Brain microvascular endothelial cell (primary cell): ENCODE measurements around the gene NCAM2.

ENCODE experiments used
- DNase-seq: peaks from one replicate; pipeline ENCODE4 v3.0.0-alpha.2; 2020
- H3K27ac ChIP-seq: fragments of 250-450 bp; sonication (Bioruptor Pico); 2 replicates; pipeline ENCODE4 v1.5.1; 2020; ENCODE audit warnings: mild to moderate bottlenecking, moderate library complexity
- H3K27me3 ChIP-seq: fragments of 250-450 bp; sonication (Bioruptor Pico); replicated peaks from 2 replicates; pipeline ENCODE4 v1.5.1; 2020; ENCODE audit warnings: mild to moderate bottlenecking
- H3K36me3 ChIP-seq: fragments of 250-450 bp; sonication (Bioruptor Pico); replicated peaks from 2 replicates; pipeline ENCODE4 v1.5.1; 2020; ENCODE audit warnings: mild to moderate bottlenecking
- H3K4me3 ChIP-seq: 2 replicates; pipeline ENCODE4 v1.5.1; 2011; ENCODE audit warnings: low read depth, mild to moderate bottlenecking, control low read depth, low read length, moderate library complexity
- CTCF ChIP-seq: IDR thresholded peaks from 2 replicates; pipeline ENCODE4 v1.5.1; 2011; ENCODE audit warnings: low read depth, mild to moderate bottlenecking, moderate library complexity, low read length, control low read depth, inconsistent platforms; ENCODE audit errors: missing control alignments
- in situ Hi-C: cut with HindIII; loops from 2 replicates; pipeline ENCODE4 v1.10.0; 2017; ENCODE audit warnings: low sequenced_read_pairs, low pct_ligation_motif_present

The NCAM2 gene

DNA sequence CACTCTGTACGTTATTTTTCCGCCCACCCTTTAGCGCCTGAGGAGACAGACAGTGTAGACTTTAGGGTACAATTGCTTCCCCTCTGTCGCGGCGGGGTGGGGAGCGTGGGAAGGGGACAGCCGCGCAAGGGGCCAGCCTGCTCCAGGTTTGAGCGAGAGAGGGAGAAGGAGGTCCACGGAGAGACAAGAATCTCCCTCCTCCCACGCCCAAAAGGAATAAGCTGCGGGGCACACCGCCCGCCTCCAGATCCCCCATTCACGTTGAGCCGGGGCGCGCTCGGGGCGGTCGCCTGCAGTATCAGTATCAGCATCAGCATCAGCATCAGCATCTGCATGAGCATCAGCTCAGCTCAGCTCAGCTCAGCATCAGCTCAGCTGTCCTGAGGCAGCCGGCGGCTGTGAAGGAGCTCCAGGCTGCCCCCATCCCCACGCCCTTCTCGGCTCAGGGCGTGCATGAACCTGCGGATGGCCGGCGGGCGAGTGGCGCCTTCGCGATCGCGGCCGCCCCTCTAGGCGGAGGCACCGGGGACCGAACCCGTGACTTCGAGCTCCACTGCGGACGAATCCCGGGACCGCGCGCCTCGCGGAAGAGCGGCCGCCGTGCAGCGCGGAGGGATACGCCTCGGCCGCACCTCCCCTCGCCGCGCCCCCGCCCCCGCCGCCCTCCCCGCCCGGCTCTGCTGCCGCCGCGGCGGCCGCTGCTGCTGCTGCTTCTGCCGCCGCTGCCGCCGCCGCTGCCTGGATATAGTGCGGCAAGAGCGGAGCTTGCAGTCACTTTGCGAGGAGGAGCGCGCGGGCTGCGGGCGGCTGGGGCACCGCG is at the start of gene NCAM2:
NCAM2 (plus strand) TSS at position 774 of the 820 bp plus-strand sequence.
- Histone ChIP-seq H3K27ac (no peak within 1 kb of the TSS), H3K4me3 (peak within 1 kb of the TSS; percentile 72), H3K36me3 (no peaks in the 10 kb centered on the region), H3K27me3 (peaks cover 4% of the 10 kb centered on the region)
- peak; percentile 10 for DNase-seq
- in situ Hi-C loops, result no loop called here
- TF ChIP-seq CTCF, result no peak

- Histone ChIP-seq H3K36me3 (no peaks in the 10 kb centered on the region), H3K27me3 (no peaks in the 10 kb centered on the region), H3K27ac (no peak overlapping the region), H3K4me3 (no peak overlapping the region)
- no peak for DNase-seq
- in situ Hi-C loops, result no loop called here
- no peak for TF ChIP-seq CTCF
Measured at GRCh38 chr21:20949884-20950283, 48.3 kb upstream of the NCAM2 start.

GRCh38 chr21:20965816-20966215 is 32.4 kb upstream of the NCAM2 start:
- TF ChIP-seq CTCF, result no peak
- H3K27me3 ChIP-seq, result no peaks in the 10 kb centered on the region
- DNase-seq, result no peak
- H3K36me3 ChIP-seq, result no peaks in the 10 kb centered on the region
- in situ Hi-C loops, result no loop called here
- no peak overlapping the region for H3K27ac ChIP-seq
- H3K4me3 ChIP-seq, result no peak overlapping the region

DNA sequence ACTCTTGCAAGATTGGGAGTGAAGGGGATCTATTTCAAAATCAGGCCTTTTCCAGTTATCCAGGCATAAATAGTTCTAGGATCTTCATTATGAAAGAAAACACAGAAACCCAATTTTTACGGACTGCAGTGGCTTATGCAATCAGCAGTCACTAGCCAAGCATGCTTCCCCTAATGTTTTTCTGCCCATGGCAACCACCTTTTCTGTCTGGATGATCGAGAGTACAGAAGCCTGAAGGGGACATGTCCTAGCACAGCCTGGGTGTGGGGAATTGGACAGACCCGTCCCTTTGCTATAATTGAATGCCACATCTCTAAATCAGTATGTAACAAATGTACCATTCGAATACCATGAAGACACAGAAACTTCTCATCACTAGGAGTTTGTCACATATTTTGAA is 29.8 kb upstream of the NCAM2 start:
- Histone ChIP-seq H3K36me3 (no peaks in the 10 kb centered on the region), H3K27ac (no peak overlapping the region), H3K4me3 (no peak overlapping the region), H3K27me3 (no peaks in the 10 kb centered on the region)
- no peak for DNase-seq
- in situ Hi-C loops, result no loop called here
- no peak for TF ChIP-seq CTCF

GRCh38 chr21:20970691-20971090 is 27.5 kb upstream of the NCAM2 start:
- TF ChIP-seq CTCF, result no peak
- Histone ChIP-seq H3K36me3 (no peaks in the 10 kb centered on the region), H3K27ac (no peak overlapping the region), H3K27me3 (no peaks in the 10 kb centered on the region), H3K4me3 (no peak overlapping the region)
- DNase-seq, result no peak
- in situ Hi-C loops, result no loop called here
